SK-N-SH (cell line): ENCODE results near the gene NOX3.

Experiments used
- EP300 ChIP-seq, 2 experiments: IDR thresholded peaks; 2 replicates each; pipeline versions ENCODE4 v1.4.0 to v1.6.1; 2012; ENCODE audit warnings: borderline replicate concordance in 1 of 2, low read depth in 1 of 2, low read length in 1 of 2
- EZH2phosphoT487 ChIP-seq: fragments of 200-600 bp; sonication (generic); IDR thresholded peaks from 2 replicates; pipeline ENCODE4 v1.6.1; 2017; ENCODE audit warnings: low read depth, mixed run types, mild to moderate bottlenecking, antibody characterized with exemption, moderate library complexity, borderline replicate concordance
- FOXM1 ChIP-seq: IDR thresholded peaks from 2 replicates; pipeline ENCODE4 v1.4.0; 2012; ENCODE audit warnings: low read depth, mild to moderate bottlenecking
- NRF1 ChIP-seq: IDR thresholded peaks from 2 replicates; pipeline ENCODE4 v1.6.1; 2012; ENCODE audit warnings: low read depth, mild to moderate bottlenecking, low read length
- POLR2AphosphoS5 ChIP-seq: IDR thresholded peaks from 2 replicates; pipeline ENCODE4 v1.6.1; 2012; ENCODE audit warnings: low read depth, low read length
- SMC3 ChIP-seq: IDR thresholded peaks from 2 replicates; pipeline ENCODE4 v1.6.1; 2012; ENCODE audit warnings: low read depth, low read length, improper control_type of control experiment
- TAF1 ChIP-seq: IDR thresholded peaks from 2 replicates; pipeline ENCODE4 v1.6.1; 2012; ENCODE audit warnings: low read depth, mild to moderate bottlenecking, low read length, moderate library complexity, borderline replicate concordance
- YY1 ChIP-seq: IDR thresholded peaks from 2 replicates; pipeline ENCODE4 v1.4.0; 2012; ENCODE audit warnings: low read depth, mild to moderate bottlenecking
- TF ChIP-seq, protein P1 (sequence below): fragments of 200-600 bp; sonication (generic); IDR thresholded peaks from 2 replicates; pipeline ENCODE4 v1.6.1; 2017; ENCODE audit warnings: antibody characterized with exemption, mild to moderate bottlenecking, moderate library complexity
- TF ChIP-seq, protein P2 (sequence below): IDR thresholded peaks from 2 replicates; pipeline ENCODE4 v1.4.0; 2012; ENCODE audit warnings: low read depth
- TF ChIP-seq, protein P3 (sequence below): IDR thresholded peaks from 2 replicates; pipeline ENCODE4 v1.6.1; 2012; ENCODE audit warnings: mild to moderate bottlenecking, low read depth, low read length, moderate library complexity
- TF ChIP-seq, protein P4 (sequence below): IDR thresholded peaks from 2 replicates; pipeline ENCODE4; 2012

DNA sequence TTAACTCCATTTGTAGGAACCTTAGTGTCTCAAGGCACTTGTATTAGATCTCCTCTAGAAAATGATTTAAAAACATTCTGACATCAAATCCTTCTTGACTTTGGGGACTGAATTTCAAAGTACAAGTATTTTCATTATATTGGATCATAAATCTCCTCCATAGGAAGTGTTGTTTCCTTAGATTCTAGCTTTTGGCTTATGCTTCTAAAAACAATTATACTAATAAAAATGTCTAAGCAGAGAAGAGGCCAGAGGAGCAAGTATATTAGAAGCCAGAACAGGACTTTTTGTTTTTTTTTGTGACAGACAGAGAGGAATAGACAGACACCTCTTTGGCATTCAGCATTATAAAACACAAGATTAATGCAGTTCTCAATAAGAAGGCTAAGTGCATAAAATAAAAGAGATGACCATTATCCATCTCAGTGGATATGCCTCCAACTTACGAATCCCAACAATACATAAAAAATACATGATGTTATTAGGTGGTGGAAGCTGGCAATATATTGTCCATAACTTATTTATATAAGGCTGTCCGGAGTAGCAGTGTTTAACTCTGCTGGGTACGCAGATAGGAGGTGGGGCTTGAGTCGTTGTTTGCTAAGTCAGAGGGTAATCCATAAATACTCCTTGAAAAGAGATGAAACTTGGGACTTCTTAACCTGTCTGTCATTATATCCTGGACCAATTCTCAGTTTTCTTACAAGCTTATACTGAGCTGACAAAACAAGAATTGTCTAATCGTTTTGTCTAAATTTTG lies 31.9 kb upstream of the NOX3 start:
- TF ChIP-seq POLR2AphosphoS5 (no peak), TAF1 (no peak), YY1 (no peak), SMC3 (no peak), EZH2phosphoT487 (no peak), FOXM1 (no peak), NRF1 (no peak), EP300 (IDR thresholded peaks at IDR 0.05; ENCODE audit: borderline replicate concordance in 1 of 2, low read depth in 1 of 2, low read length in 1 of 2) (no peak)
- TF ChIP-seq, protein P1, sequence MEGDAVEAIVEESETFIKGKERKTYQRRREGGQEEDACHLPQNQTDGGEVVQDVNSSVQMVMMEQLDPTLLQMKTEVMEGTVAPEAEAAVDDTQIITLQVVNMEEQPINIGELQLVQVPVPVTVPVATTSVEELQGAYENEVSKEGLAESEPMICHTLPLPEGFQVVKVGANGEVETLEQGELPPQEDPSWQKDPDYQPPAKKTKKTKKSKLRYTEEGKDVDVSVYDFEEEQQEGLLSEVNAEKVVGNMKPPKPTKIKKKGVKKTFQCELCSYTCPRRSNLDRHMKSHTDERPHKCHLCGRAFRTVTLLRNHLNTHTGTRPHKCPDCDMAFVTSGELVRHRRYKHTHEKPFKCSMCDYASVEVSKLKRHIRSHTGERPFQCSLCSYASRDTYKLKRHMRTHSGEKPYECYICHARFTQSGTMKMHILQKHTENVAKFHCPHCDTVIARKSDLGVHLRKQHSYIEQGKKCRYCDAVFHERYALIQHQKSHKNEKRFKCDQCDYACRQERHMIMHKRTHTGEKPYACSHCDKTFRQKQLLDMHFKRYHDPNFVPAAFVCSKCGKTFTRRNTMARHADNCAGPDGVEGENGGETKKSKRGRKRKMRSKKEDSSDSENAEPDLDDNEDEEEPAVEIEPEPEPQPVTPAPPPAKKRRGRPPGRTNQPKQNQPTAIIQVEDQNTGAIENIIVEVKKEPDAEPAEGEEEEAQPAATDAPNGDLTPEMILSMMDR, result no peak
- TF ChIP-seq, protein P2, sequence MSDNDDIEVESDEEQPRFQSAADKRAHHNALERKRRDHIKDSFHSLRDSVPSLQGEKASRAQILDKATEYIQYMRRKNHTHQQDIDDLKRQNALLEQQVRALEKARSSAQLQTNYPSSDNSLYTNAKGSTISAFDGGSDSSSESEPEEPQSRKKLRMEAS, result no peak
- TF ChIP-seq, protein P3, sequence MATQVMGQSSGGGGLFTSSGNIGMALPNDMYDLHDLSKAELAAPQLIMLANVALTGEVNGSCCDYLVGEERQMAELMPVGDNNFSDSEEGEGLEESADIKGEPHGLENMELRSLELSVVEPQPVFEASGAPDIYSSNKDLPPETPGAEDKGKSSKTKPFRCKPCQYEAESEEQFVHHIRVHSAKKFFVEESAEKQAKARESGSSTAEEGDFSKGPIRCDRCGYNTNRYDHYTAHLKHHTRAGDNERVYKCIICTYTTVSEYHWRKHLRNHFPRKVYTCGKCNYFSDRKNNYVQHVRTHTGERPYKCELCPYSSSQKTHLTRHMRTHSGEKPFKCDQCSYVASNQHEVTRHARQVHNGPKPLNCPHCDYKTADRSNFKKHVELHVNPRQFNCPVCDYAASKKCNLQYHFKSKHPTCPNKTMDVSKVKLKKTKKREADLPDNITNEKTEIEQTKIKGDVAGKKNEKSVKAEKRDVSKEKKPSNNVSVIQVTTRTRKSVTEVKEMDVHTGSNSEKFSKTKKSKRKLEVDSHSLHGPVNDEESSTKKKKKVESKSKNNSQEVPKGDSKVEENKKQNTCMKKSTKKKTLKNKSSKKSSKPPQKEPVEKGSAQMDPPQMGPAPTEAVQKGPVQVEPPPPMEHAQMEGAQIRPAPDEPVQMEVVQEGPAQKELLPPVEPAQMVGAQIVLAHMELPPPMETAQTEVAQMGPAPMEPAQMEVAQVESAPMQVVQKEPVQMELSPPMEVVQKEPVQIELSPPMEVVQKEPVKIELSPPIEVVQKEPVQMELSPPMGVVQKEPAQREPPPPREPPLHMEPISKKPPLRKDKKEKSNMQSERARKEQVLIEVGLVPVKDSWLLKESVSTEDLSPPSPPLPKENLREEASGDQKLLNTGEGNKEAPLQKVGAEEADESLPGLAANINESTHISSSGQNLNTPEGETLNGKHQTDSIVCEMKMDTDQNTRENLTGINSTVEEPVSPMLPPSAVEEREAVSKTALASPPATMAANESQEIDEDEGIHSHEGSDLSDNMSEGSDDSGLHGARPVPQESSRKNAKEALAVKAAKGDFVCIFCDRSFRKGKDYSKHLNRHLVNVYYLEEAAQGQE, result no peak
- TF ChIP-seq, protein P4, sequence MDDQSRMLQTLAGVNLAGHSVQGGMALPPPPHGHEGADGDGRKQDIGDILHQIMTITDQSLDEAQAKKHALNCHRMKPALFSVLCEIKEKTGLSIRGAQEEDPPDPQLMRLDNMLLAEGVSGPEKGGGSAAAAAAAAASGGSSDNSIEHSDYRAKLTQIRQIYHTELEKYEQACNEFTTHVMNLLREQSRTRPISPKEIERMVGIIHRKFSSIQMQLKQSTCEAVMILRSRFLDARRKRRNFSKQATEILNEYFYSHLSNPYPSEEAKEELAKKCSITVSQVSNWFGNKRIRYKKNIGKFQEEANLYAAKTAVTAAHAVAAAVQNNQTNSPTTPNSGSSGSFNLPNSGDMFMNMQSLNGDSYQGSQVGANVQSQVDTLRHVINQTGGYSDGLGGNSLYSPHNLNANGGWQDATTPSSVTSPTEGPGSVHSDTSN, result no peak
